ENCODE data around the gene PNPO. TPM values are rescaled to one million over a fixed set of nuclear protein-coding genes. Genes with fewer than 3 reads are reported as not detected.

PNPO gene
- total and polyA plus RNA-seq, 2 of the 13 experiments (the other 11 are each of a cell fraction or from before 2014, with no cell fraction given), result 47.9 to 63.3 TPM

DNA sequence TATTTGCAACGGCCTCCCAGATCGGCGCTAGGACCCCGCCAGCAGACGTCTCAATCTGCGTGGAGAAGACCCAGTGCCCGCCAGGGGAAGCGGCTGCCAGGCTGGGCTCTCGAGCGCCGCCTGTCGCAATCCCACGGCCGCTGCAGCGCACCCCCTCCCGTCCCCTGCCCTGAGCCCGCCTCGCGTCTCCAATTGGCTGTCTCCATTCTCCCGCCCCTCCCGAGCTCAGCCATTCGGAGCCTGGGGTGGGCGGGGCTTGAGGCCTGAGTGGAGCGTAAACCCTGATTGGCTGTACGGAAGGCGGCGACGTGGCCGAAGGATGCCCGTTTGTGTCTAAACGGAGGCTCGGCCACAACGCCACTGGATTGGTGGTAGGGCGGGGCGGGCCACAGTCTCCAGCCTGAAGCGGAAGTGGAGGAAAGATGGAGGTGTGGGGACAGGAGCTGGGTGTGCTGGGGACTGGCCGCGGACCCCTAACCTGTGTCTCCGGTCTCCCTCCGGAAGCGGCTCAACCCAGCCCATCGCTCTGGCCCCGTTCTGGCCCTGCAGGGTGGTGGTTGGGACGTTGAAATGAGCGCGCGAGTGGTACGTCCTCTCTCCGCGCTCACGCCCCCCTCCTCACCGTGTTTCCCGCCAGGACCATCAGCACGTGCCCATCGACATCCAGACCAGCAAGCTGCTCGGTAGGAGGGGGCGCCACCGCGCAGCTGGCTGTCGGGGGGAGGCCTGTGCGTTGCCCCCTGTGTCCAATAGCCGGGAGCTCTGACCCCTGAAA, 29.5 kb downstream of the PNPO start, which contains the start of gene CDK5RAP3 (continued):
- peak; percentile 94 for TF ChIP-seq KDM2A (CRISPR knock-in tag; IDR thresholded peaks at IDR 0.05; ENCODE audit: borderline replicate concordance, low read depth)
- TF ChIP-seq, protein P1, sequence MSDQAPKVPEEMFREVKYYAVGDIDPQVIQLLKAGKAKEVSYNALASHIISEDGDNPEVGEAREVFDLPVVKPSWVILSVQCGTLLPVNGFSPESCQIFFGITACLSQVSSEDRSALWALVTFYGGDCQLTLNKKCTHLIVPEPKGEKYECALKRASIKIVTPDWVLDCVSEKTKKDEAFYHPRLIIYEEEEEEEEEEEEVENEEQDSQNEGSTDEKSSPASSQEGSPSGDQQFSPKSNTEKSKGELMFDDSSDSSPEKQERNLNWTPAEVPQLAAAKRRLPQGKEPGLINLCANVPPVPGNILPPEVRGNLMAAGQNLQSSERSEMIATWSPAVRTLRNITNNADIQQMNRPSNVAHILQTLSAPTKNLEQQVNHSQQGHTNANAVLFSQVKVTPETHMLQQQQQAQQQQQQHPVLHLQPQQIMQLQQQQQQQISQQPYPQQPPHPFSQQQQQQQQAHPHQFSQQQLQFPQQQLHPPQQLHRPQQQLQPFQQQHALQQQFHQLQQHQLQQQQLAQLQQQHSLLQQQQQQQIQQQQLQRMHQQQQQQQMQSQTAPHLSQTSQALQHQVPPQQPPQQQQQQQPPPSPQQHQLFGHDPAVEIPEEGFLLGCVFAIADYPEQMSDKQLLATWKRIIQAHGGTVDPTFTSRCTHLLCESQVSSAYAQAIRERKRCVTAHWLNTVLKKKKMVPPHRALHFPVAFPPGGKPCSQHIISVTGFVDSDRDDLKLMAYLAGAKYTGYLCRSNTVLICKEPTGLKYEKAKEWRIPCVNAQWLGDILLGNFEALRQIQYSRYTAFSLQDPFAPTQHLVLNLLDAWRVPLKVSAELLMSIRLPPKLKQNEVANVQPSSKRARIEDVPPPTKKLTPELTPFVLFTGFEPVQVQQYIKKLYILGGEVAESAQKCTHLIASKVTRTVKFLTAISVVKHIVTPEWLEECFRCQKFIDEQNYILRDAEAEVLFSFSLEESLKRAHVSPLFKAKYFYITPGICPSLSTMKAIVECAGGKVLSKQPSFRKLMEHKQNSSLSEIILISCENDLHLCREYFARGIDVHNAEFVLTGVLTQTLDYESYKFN (CRISPR knock-in tag; conservative IDR thresholded peaks at IDR 0.05), result peak; percentile 71
- no peak for TF ChIP-seq ZFP36 (IDR thresholded peaks at IDR 0.05; ENCODE audit: borderline replicate concordance, low read depth, low read length, partially characterized antibody)
- TF ChIP-seq ZNF780A (CRISPR knock-in tag; IDR thresholded peaks at IDR 0.05), result 0 out of 2 replicates have a peak, but pooled peaks have one; percentile 62

DNA sequence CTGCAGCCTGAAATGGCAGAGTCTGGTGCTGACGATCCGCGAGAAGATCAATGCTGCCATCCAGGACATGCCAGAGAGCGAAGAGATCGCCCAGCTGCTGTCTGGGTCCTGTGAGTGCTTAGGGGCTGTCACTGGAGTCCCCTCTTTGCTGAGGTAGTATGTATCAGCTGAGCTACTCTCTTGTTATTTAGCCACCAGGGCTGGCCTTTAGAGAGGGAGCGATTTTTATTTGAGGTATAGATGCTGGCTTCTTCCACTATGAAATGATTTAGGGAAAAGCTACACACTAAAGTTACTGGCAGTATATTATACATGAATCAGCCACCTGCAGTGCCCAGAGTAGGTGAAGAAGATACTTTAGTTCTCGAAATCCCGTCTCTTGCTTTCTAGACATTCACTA, 32.2 kb downstream of the PNPO start:
- Histone ChIP-seq H3K27ac (ENCODE audit: extremely low read length, insufficient read depth, low read length) (no peak overlapping the region), H3K4me1 (ENCODE audit: insufficient read depth, low read length) (peaks cover 30% of the 10 kb centered on the region), H3K27me3 (ENCODE audit: control insufficient read depth in 1 of 2, insufficient read depth in 2 of 2, low read length in 2 of 2) (no peaks in the 10 kb centered on the region; a peak in 1 of 5 replicates), H4K20me1 (ENCODE audit: insufficient read depth, low read length) (peaks cover under 1% of the 10 kb centered on the region; the same call in 1 of the 2 replicates), H3K9ac (ENCODE audit: insufficient read depth, low read depth, low read length) (no peak overlapping the region), H3K4me2 (ENCODE audit: low read depth, low read length) (no peak overlapping the region), H3K79me2 (ENCODE audit: insufficient read depth, low read length) (peaks cover 17% of the 10 kb centered on the region), H2AFZ (ENCODE audit: low read length) (no peak overlapping the region), H3K9me3 (ENCODE audit: low read length) (no peaks in the 10 kb centered on the region), H3K36me3 (replicated peaks in 1 of 2; ENCODE audit: control insufficient read depth in 1 of 2, insufficient read depth in 2 of 2, low read length in 2 of 2) (peaks cover 19 to 41% of the 10 kb centered on the region in 2 experiments), H3K4me3 (replicated peaks in 1 of 3; ENCODE audit: insufficient read depth in 1 of 3, low read depth in 2 of 3, low read length in 3 of 3) (no peak overlapping the region)
- no peak for FAIRE-seq
- WGBS (ENCODE audit: low lambda C conversion rate), result 97% methylated on average over 8 of the region's 8 CpGs
- intact Hi-C loops (cut with micrococcal nuclease; ENCODE audit: unreplicated experiment) (no loop called here), in situ Hi-C loops (cut with HindIII; ENCODE audit: extremely low pct_ligation_motif_present, low pct_unique_long_range_greater_than_20kb) (no loop called here)
- POLR2A ChIA-PET, result interaction anchor here (9.9 kb wide), 1 partner anchor 18 kb away, joined by 267 read pairs; the partner anchor contains the start of gene PRR15L
- TF ChIP-seq JUN (CRISPR knock-in tag; IDR thresholded peaks at IDR 0.05), result no peak
- TF ChIP-seq, protein P2, sequence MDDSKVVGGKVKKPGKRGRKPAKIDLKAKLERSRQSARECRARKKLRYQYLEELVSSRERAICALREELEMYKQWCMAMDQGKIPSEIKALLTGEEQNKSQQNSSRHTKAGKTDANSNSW (CRISPR knock-in tag; IDR thresholded peaks at IDR 0.05; ENCODE audit: borderline replicate concordance), result no peak
- TF ChIP-seq, protein P3, sequence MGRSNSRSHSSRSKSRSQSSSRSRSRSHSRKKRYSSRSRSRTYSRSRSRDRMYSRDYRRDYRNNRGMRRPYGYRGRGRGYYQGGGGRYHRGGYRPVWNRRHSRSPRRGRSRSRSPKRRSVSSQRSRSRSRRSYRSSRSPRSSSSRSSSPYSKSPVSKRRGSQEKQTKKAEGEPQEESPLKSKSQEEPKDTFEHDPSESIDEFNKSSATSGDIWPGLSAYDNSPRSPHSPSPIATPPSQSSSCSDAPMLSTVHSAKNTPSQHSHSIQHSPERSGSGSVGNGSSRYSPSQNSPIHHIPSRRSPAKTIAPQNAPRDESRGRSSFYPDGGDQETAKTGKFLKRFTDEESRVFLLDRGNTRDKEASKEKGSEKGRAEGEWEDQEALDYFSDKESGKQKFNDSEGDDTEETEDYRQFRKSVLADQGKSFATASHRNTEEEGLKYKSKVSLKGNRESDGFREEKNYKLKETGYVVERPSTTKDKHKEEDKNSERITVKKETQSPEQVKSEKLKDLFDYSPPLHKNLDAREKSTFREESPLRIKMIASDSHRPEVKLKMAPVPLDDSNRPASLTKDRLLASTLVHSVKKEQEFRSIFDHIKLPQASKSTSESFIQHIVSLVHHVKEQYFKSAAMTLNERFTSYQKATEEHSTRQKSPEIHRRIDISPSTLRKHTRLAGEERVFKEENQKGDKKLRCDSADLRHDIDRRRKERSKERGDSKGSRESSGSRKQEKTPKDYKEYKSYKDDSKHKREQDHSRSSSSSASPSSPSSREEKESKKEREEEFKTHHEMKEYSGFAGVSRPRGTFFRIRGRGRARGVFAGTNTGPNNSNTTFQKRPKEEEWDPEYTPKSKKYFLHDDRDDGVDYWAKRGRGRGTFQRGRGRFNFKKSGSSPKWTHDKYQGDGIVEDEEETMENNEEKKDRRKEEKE (IDR thresholded peaks at IDR 0.05), result no peak
- TF ChIP-seq CCAR2 (optimal IDR thresholded peaks at IDR 0.05; ENCODE audit: low read depth, low read length), result no peak
- no peak for TF ChIP-seq ELF1 (CRISPR knock-in tag; IDR thresholded peaks at IDR 0.05)
- TF ChIP-seq ZNF496 (CRISPR knock-in tag; IDR thresholded peaks at IDR 0.05; ENCODE audit: insufficient replicate concordance), result no peak
- no TSS peak for BruUV-seq (replicated peaks)
- CTCF ChIA-PET (ENCODE audit: low intra/inter-chr PET ratio, low total read pairs), result no interaction called here
- ATAC-seq, result no peak
- DNase-seq (ENCODE audit: low spot score), result no peak
